AG04449 (cell line): ENCODE results near the gene DHX8.

Source experiments
- CTCF ChIA-PET: fragments of 350-600 bp; formaldehyde crosslinking; extraction: SDS; loops from one replicate; lab custom pipeline; 2021; ENCODE audit warnings: antibody characterized with exemption; lab: Yijun Ruan, JAX
- POLR2A ChIA-PET: fragments of 400-600, 350-600 bp; formaldehyde crosslinking; extraction: SDS; loops from one replicate; lab custom pipeline; 2020; ENCODE audit warnings: antibody characterized with exemption, inconsistent platforms; lab: Yijun Ruan, JAX
- DNase-seq: peaks from one replicate; pipeline ENCODE4 v3.0.0-alpha.2; 2010; ENCODE audit warnings: low read depth, low spot score
- H3K4me3 ChIP-seq: 2 replicates; pipeline ENCODE4 v1.5.1; 2011; ENCODE audit warnings: low read depth, mild to moderate bottlenecking, control low read depth, low read length
- TF ChIP-seq, protein P1 (sequence below): IDR thresholded peaks from one replicate; pipeline ENCODE4 v1.5.1; 2011; ENCODE audit warnings: mild to moderate bottlenecking, moderate library complexity, low read length, control low read depth, inconsistent platforms; ENCODE audit not compliant: insufficient read depth; ENCODE audit errors: missing control alignments

The DHX8 gene

DNA sequence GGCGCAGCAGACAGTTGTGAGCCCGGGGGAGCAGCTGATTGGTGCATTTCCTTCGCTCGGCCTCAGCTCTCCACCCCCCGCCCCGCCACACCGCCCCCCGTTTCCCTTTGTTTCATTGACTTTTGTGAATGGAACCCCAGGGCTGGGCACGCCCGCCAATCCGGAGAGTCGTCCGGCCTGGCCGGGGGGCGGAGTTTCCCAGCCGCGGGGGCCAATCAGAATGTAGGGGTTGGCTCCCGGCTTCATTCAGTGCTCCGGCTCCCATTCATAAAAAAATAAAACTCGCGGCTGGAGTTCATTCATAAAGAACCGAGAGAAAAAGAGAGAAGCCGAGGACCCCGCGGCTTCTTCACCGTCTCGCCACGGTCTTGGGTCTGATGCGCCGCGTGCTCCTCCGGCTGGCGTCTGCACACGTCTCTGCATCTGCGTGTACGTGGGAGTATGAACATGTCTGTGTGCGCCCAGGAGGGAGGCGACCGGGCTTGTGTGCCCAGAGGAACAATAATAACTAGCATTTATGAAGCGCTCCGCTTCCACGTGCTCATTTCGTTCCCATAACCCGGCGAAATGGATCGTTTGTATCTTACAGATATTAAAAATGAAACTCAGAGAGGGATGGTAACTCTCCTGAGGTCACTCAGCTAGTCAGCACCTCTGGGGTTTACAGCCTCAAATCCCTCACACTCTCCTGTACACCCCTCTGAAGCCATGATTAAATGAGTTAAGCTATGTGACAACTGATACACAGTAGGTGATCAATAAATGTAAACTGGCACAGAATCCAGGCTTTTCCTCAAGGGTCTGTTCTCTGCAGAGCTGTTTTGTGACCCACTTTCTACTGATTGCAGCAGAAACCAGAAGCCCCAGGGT lies 62.8 kb downstream of the DHX8 start, which contains the start of gene ETV4:
Gene ETV4 (minus strand): TSS at position 22 of the 870 bp plus-strand sequence. CDS start 723 bp downstream, outside the sequence.
- ChIA-PET POLR2A (interaction anchor here (1.0 kb wide), 2 partner anchors 16 to 178 kb away, joined by 3 read pairs; no protein-coding TSS in a partner anchor), CTCF (interaction anchor here (1.5 to 3.0 kb wide), 3 partner anchors 12 to 127 kb away, joined by 10 to 14 read pairs (median 14); no protein-coding TSS in a partner anchor)

DNA sequence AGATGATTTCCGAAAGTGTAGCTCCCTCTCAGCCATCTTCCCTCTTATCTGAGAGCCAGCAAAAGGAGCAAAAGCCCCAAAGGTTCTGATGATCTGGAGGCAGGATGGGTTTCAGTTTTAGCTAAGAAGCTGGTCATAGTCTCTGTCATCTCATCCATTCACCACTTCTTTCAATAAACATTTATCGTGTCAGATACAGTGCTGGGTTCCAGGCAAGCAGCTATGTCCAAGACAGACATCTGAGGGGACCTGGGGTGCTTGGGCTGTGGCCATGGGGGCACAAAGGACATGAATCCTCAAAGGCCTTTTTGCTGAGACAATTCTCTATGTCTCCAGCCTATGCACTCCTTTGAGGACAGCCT lies 63.4 kb downstream of the DHX8 start:
- POLR2A ChIA-PET: interaction anchor here (1.0 kb wide), 1 partner anchor 179 kb away, joined by 3 read pairs; no protein-coding TSS in a partner anchor
- TF ChIP-seq, protein P1, sequence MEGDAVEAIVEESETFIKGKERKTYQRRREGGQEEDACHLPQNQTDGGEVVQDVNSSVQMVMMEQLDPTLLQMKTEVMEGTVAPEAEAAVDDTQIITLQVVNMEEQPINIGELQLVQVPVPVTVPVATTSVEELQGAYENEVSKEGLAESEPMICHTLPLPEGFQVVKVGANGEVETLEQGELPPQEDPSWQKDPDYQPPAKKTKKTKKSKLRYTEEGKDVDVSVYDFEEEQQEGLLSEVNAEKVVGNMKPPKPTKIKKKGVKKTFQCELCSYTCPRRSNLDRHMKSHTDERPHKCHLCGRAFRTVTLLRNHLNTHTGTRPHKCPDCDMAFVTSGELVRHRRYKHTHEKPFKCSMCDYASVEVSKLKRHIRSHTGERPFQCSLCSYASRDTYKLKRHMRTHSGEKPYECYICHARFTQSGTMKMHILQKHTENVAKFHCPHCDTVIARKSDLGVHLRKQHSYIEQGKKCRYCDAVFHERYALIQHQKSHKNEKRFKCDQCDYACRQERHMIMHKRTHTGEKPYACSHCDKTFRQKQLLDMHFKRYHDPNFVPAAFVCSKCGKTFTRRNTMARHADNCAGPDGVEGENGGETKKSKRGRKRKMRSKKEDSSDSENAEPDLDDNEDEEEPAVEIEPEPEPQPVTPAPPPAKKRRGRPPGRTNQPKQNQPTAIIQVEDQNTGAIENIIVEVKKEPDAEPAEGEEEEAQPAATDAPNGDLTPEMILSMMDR: no peak
- CTCF ChIA-PET: interaction anchor here (1.1 to 3.0 kb wide), 5 partner anchors 12 to 214 kb away, joined by 4 to 14 read pairs (median 10); no protein-coding TSS in a partner anchor
- DNase-seq: no peak
- no peak overlapping the region for H3K4me3 ChIP-seq

More for the DNA sequence above, 62.8 kb downstream of the DHX8 start, which contains the start of gene ETV4:
- peak within 1 kb of the TSS; percentile 61 for H3K4me3 ChIP-seq
- TF ChIP-seq, protein P1: no peak
- no peak for DNase-seq

DNA sequence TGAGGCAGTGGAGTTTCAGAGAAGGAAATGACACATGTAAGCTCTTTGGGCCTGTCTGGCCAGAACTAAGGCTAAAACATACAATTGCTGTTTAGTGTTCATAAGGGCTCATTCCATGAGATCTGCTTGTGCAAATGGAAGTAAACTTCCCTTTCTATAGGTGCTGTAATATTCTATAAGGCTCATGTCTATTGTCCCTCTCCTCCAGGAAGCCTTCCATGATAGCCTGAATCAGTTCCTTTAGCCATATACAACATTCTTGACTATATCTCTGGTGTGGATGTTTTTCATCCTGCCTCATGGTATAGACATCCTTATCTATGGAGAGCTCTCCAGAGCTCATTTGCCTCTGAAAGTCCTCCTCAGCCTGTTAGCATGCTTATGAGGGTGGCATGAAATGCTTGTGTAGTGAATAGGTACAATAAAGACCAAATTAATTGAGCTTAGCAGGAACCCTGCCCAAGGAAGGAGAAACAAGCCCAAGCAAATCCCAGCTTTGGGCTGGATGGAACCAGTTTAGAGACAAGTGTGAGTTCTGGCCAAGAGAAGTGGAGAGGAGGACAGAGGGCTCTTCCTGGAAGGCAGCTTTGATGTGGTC lies 64.0 kb downstream of the DHX8 start:
- TF ChIP-seq, protein P1: no peak
- no peak overlapping the region for H3K4me3 ChIP-seq
- CTCF ChIA-PET: interaction anchor here (0.9 to 3.0 kb wide), 9 partner anchors 11 to 213 kb away, joined by 3 to 14 read pairs (median 5); no protein-coding TSS in a partner anchor
- POLR2A ChIA-PET: no interaction called here
- DNase-seq: no peak

DNA sequence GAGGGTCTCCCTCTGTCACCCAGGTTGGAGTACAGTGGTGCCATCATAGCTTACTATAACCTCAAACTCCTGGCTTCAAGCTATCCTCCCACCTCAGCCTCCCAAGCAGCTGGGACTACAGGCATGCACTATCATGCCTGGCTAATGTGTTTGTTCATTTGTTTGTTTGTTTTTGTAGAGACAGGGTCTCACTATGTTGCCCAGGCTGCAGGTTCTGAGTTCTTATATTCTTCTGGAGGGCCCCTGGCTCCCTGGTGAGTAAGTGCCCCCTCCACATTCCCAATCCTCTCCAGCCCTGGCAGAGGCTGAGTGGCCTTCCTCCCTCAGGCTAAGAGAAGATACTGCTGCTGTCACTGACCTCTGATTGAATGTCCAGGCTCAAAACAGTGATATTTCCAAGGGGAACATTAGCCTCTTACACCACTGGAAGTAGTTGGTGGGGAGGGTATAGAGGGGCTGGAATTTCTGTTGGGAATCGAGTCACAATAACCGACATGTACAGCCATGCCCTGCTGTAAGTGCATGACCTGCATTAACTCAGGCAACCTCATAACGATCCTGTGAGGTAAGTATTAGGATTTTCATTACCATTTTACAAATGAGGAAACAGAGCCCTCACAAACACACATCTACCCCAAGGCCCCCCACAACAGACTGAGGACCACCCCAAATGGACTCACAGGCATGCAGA lies 65.1 kb downstream of the DHX8 start:
- H3K4me3 ChIP-seq: no peak overlapping the region
- DNase-seq: no peak
- ChIA-PET POLR2A (no interaction called here), CTCF (interaction anchor here (0.7 to 3.0 kb wide), 6 partner anchors 10 to 212 kb away, joined by 3 to 14 read pairs (median 4); no protein-coding TSS in a partner anchor)
- TF ChIP-seq, protein P1: no peak

DNA sequence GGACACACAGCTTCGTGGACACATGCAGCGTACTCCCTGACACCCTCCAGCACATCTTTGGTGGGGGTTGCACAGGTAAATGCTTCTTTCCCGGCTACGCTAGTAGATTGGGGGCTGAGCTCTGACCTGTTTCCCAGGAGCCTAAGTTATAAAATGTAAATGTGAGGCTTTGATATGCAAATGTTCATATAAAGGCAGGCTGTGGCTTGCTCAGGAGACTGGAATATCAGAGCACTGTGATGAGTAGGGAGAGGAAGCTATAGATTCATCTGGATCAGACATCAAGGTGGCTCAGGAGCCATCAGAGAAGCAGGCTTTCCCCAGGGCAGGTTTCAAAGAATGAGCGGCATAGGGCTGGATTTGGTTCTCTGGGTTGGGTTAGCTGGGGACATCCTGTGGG lies 65.7 kb downstream of the DHX8 start:
- ChIA-PET CTCF (interaction anchor here (0.7 kb wide), 1 partner anchor 24 kb away, joined by 3 read pairs; no protein-coding TSS in a partner anchor), POLR2A (no interaction called here)
- H3K4me3 ChIP-seq: no peak overlapping the region
- no peak for DNase-seq
- TF ChIP-seq, protein P1: no peak
